Peyer's patch (tissue), 4 donors: Measurements from ENCODE around the gene ZGPAT. TPM values are rescaled to one million over a fixed set of nuclear protein-coding genes. Genes with fewer than 3 reads are reported as not detected.
"Not testable (repeated sequence)": the region's sequence is repeated elsewhere in the genome, so short reads cannot be mapped to it uniquely, and the experiment has no call there.

ENCODE experiments used
- DNase-seq, 3 donors: peaks; one replicate each; pipeline ENCODE4 v3.0.0-alpha.2; 2017 to 2019
- H3K27ac ChIP-seq, 4 donors: fragments of 200-600 bp; sonication (generic); one replicate each; pipeline ENCODE4 v1.5.1; 2016 to 2019
- H3K27me3 ChIP-seq, 2 donors: fragments of 200-600 bp; sonication (generic); one replicate each; pipeline ENCODE4 v1.5.1; 2019
- H3K36me3 ChIP-seq, 3 donors: fragments of 200-600 bp; sonication (generic); one replicate each; pipeline ENCODE4 v1.5.1; 2016 to 2019
- H3K4me1 ChIP-seq, 4 donors: fragments of 200-600 bp; sonication (generic); one replicate each; pipeline ENCODE4 v1.5.1; 2016 to 2019
- H3K4me3 ChIP-seq, 4 donors: fragments of 200-600 bp; sonication (generic); 1 replicate in 3 of 4; 2 replicates in 1 of 4; pipeline ENCODE4 v1.5.1; 2016 to 2019; ENCODE audit warnings: mild to moderate bottlenecking in 1 of 4
- H3K9me3 ChIP-seq, 4 donors: fragments of 200-600 bp; sonication (generic); one replicate each; pipeline ENCODE4 v1.5.1; 2016 to 2019; ENCODE audit warnings: mild to moderate bottlenecking in 1 of 4
- CTCF ChIP-seq, 6 experiments: fragments of 450-650 bp in 4 of 6; fragments of 200-600 bp in 2 of 6; sonication (generic) in 1 of 6; IDR thresholded peaks; one replicate each; pipeline ENCODE4 v1.5.1; 2017 to 2019; ENCODE audit warnings: antibody characterized with exemption in 6 of 6, mild to moderate bottlenecking in 3 of 6, moderate library complexity in 1 of 6
- POLR2A ChIP-seq, 2 donors: fragments of 450-650 bp; IDR thresholded peaks; one replicate each; pipeline ENCODE4 v1.5.1; 2017; ENCODE audit warnings: antibody characterized with exemption in 2 of 2, mild to moderate bottlenecking in 2 of 2, moderate library complexity in 2 of 2
- total RNA-seq, 4 donors: library from RNA; depleted of rRNA; stranded (reverse); fragments of >200 nt; gene quantifications; one replicate each; pipeline ENCODE4 v1.1.0, GENCODE V29; 2016

ZGPAT gene
- total RNA-seq, 4 donors from 2014 or later = 48.9 to 67.7 (median 54.7) TPM

GRCh38 chr20:63771046-63771707 is 63.3 kb downstream of the ZGPAT start:
- TF ChIP-seq CTCF (IDR thresholded peaks at IDR 0.05) = no peak
- no peak for TF ChIP-seq POLR2A (IDR thresholded peaks at IDR 0.05)

GRCh38 chr20:63772781-63773518 is 65.1 kb downstream of the ZGPAT start:
- DNase-seq = no peak
- H3K9me3 ChIP-seq = no peaks in the 10 kb centered on the region
- TF ChIP-seq CTCF (IDR thresholded peaks at IDR 0.05) = no peak
- TF ChIP-seq POLR2A (IDR thresholded peaks at IDR 0.05) = no peak
- H3K27ac ChIP-seq = no peak overlapping the region
- H3K4me3 ChIP-seq = no peak overlapping the region
- peaks cover 0 to 9% (median 0%) of the 10 kb centered on the region in 4 donors for H3K4me1 ChIP-seq
- H3K36me3 ChIP-seq = no peaks in the 10 kb centered on the region
- H3K27me3 ChIP-seq = no peaks in the 10 kb centered on the region

More at GRCh38 chr20:63771046-63771707, 63.3 kb downstream of the ZGPAT start:
- Histone ChIP-seq H3K9me3 (no peaks in the 10 kb centered on the region), H3K27ac (no peak overlapping the region), H3K36me3 (peaks cover 0 to 4% (median 0%) of the 10 kb centered on the region in 3 donors), H3K4me1 (peaks cover 0 to 9% (median 0%) of the 10 kb centered on the region in 4 donors), H3K27me3 (no peaks in the 10 kb centered on the region), H3K4me3 (no peak overlapping the region)
- no peak for DNase-seq

DNA sequence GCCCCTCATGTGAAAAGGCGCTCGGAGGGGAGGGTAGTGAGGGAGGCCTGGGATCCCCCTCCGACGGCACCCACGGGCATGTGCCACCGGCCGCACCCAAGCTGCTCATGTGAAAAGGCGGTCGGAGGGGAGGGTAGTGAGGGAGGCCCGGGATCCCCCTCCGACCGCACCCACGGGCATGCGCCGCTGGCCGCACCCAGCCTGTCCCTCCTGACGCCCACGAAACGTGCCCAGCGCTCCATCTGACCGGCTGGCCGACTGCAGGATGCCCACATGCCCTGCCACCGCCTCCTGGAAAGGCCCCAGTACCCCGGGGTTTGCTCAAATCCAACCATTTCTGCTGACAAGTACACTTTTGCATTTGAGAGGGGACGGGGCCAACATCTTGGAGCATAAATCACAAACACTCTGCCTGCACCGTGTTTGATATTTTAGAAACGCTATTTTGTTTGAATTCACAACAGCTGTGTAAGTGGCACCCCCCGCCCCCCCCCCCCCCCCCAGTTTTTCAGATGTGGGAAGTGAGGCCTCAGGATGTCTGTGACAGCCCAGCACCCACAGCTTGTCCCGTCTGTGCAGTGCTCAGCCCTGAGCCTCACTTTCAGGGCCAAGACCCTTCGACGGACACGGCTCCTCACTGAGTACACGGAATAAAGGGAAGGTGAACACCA is 65.9 kb downstream of the ZGPAT start:
- no peak overlapping the region for H3K27ac ChIP-seq
- no peak overlapping the region for H3K4me3 ChIP-seq
- TF ChIP-seq CTCF (IDR thresholded peaks at IDR 0.05) = no peak
- DNase-seq = no peak
- no peaks in the 10 kb centered on the region for H3K9me3 ChIP-seq
- no peaks in the 10 kb centered on the region for H3K36me3 ChIP-seq
- no peaks in the 10 kb centered on the region for H3K27me3 ChIP-seq
- H3K4me1 ChIP-seq = peaks cover 0 to 9% (median 0%) of the 10 kb centered on the region in 4 donors

DNA sequence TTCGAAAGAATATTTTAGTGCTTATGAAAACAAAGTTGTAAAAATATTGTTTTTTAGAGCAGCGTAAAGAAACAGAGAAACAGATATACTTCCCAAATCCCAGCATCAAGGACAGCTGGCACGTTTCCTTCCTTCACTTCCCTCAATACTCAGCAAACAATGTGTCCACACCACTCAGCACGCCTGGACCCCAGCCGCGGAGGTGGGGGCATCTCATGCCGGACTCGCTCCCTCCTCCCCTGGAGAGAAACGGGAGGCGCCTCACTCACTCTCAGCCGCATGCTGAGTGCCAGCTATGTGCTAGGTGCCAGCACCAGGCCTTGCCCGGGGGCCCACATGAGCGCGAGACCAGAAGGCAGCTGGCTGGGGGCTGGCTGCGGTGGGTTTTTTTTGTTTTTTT is 66.5 kb downstream of the ZGPAT start:
- no peak for DNase-seq
- Histone ChIP-seq H3K9me3 (no peaks in the 10 kb centered on the region), H3K27me3 (no peaks in the 10 kb centered on the region), H3K27ac (no peak overlapping the region), H3K4me1 (peaks cover 0 to 9% (median 0%) of the 10 kb centered on the region in 4 donors), H3K4me3 (no peak overlapping the region), H3K36me3 (no peaks in the 10 kb centered on the region)
- TF ChIP-seq CTCF (IDR thresholded peaks at IDR 0.05) (no peak), POLR2A (IDR thresholded peaks at IDR 0.05) (no peak)

DNA sequence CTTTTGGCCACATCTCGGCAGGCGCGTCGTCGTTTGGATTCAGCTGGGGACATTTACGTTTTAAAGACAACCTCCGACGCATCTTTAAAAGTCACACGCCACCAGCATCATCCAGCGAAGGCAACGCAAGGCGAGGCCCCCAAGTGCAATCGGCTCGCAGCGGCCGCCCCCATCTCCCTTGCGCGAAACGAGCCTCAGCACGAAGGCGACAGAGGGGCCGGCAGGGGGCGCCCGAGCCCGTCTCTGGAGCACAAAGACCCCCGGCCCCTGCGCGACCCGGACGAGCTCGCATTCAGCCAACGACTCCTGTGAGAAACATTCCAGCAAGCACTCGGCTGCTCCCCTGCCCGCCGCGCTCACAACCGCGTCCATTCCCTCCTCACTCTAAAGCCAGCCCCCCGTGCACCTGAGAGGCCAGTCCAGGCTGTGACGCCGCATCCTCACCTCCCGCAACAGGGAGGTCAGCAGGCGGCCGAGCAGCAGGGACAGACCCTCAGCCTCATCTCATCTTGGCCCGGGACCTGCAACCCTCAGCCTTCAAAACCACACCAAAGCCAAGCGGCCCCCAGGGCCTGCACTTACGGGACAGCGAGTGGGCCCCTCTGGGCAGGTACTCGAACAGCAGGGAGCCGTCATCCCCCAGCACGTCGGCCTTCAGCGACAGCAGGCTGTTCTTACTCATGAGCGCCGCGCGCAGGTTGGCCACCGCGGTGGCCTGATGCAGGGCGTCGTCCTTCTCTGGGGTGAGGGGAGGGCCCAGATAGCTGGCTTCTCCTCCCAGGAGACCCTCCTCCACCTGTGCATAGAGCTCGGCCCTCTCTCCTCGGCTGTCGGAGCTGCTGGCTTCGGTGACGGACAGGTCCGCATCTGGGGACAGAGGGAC is 67.5 kb downstream of the ZGPAT start:
- no peaks in the 10 kb centered on the region for H3K27me3 ChIP-seq
- no peaks in the 10 kb centered on the region for H3K9me3 ChIP-seq
- H3K36me3 ChIP-seq = no peaks in the 10 kb centered on the region
- no peak for TF ChIP-seq POLR2A (IDR thresholded peaks at IDR 0.05)
- TF ChIP-seq CTCF (IDR thresholded peaks at IDR 0.05) = peak in 5 of 6 experiments; percentile 21 to 43 (median 31)
- H3K4me3 ChIP-seq = no peak overlapping the region
- H3K4me1 ChIP-seq = peaks cover 0 to 9% (median 0%) of the 10 kb centered on the region in 4 donors
- DNase-seq = no peak
- no peak overlapping the region for H3K27ac ChIP-seq

GRCh38 chr20:63776875-63777274 is 69.0 kb downstream of the ZGPAT start:
- not testable (repeated sequence) for H3K27ac ChIP-seq, H3K4me1 ChIP-seq, DNase-seq, H3K36me3 ChIP-seq, H3K9me3 ChIP-seq, H3K4me3 ChIP-seq, H3K27me3 ChIP-seq
